SHP77 treated with DMSO at 0.1 percent for 48 hours (cell line): Measurements from ENCODE around the gene UBR1.
A peak's percentile ranks its signal among the peaks of the same experiment; 100 is the strongest.
"Not testable (repeated sequence)": the region's sequence is repeated elsewhere in the genome, so short reads cannot be mapped to it uniquely, and the experiment has no call there.

Experiments used
- DNase-seq: peaks from one replicate; lab custom pipeline; 2025; lab: John Stamatoyannopoulos, UW

Gene UBR1

GRCh38 chr15:43105778-43106485 is at the start of gene UBR1:
UBR1 (minus strand) TSS chr15:43106038; CDS start chr15:43106022, 16 bp downstream.
- DNase-seq, result peak; percentile 77

DNA sequence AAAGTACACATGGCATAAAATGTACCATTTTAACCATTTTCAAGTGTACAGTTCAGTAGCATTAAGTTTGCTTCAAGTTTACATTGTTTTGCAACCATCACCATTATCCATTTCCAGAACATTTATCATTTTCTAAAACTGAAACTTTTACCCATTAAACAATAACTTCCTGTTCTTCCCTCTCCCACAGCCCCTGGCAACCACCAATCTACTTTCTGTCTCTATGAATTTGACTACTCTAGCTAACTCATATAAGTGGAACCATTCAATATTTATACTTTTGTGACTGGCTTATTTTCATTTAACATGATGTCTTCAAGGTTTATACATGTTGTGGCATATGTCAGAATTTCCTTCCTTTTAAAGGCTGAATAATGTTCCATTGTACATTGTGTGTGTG is 47.4 kb upstream of the UBR1 start:
- DNase-seq, result no peak

GRCh38 chr15:43151688-43152087 is 45.9 kb upstream of the UBR1 start:
- DNase-seq, result no peak

DNA sequence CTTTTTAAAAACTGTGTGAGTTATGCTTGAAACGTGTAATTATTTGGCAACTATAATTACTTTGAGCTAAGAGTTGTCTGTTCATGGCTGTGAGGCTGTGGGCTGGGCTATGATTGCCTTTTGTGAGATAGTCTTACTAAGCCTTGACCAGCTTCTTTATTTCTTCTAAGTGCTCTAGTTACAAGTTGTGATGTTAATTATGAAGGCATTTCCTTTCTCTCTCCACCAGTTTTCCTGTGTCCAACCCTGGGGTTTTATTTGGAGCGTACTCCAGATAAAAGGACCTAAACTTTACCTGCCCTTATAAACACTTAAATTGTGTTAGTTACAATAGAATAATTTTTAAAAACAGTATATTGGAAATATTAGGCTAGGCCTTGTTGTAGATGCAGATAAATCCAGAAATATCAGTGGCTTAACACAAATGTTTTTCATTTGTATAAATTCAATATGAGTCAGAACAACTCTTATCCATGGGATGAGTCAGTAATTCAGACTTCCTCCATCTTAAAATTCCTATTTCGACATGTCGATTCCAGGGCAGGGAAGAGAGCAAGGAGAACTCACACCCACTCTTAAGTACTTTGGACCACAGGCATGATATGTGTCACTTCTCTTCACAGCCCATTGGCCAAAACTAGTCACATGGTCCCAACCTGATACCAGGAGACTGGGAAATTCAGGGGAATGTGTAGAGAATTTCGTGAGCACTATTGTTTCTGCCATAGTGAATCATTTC is 44.5 kb upstream of the UBR1 start:
- no peak for DNase-seq

DNA sequence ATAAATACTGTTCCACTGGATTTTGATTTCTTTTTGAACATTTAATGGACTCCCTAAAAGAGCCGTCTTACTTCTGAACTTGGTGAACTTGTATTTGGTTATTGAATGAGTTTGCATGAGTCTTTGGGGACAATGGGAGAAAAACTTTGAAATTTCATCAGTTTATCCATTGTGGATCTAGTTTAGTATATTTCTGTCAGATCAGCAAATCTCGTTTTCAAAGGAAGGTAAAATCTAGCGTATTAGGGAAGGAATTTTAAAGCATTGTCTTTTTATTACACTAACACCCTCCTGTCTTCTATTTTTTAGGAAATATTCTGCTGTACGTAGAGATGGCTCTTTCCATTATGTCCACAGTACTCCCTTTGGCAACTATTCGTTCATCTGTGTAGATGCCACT is 40.3 kb upstream of the UBR1 start:
- no peak for DNase-seq

DNA sequence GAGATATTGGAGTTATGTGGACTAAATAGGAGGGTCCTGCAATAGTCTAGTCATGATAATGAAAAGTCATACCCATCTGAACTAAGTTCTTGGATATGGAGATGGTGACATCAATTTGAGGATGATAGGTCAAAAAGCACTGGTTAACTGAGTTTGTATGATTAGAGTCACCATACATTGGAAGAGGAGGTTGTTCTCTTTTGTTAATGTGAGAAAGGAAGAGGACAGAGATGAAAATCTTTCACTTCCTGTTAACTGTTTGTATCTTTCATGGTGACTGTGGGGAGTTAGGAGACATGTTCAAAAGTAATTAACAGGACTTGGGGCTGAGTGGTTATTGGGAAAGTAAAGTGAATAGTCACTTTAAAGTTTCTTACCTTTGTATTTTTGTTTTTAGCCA is 38.7 kb upstream of the UBR1 start:
- DNase-seq, result no peak

DNA sequence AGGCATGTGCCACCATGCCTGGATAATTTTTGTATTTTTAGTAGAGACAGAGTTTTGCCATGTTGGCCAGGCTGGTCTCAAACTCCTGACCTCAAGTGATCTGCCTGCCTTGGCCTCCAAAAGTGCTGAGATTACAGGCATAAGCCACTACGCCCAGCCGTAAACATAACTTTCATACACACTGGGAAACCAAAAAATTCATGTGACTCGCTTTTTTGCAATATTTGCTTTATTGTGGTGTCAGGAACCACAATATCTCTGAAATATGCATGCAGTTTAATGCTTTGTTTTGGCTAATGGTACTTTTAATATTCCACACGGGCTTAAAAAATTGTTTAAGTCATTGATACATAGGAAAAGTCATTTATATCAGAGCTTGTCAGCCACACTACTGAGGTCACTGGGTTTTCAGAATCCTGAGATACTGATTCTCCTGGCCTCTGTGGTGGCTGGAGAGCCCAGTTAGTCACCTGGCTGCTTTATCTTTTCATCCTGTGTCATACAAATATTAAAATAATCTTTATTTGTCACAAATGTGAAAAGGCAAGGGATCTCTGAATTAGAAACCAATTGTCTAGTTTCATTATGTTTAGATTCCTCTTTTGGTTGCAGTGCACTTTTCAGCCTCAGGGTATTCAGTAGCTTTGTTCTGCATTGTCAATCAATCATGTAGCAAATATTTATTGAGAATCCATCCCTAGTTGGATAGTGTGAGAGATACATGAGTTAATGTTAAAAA is 37.5 kb upstream of the UBR1 start:
- no peak for DNase-seq

DNA sequence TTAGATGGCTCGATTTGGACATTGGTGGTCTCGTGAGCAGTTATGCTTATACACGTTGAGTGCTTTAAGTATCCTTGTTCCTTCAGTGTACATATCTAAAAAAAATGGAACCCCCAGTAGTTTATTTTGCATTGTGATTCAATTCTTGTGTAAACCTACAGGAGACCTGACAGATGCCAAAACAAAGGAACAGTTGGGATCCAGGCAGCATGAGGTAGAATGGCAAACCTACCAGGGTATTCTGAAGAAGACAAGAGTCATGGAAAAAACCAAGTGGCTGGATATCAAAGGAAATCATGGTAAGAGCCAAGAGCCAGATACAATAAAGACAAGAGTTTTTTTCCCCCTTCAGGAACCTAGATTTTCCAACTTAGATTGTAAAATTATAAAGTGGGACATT is 29.5 kb upstream of the UBR1 start:
- DNase-seq, result no peak

DNA sequence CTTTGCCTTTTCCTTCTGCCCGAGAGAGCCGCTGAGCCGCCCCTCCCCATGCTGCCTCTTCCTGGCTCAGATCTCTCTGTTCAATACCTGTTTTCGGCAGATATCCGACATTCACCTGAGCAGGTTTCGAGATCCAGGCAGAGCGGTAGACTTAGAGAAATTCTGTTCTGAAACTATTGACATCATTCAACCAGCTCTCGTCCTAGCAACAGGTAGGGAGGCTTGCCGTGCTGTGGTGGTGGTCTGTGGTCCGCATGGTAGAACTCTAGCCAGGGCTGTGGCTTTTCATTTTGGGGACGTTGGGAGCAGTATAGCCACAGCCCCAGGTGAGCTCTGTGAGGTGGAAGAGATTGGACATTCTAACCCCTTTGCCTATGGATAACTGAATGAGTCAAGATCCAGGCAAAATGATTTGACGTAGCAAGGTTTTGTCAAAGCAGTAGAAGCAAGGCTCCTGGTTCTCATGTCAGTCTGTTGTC is 28.4 kb upstream of the UBR1 start:
- no peak for DNase-seq

DNA sequence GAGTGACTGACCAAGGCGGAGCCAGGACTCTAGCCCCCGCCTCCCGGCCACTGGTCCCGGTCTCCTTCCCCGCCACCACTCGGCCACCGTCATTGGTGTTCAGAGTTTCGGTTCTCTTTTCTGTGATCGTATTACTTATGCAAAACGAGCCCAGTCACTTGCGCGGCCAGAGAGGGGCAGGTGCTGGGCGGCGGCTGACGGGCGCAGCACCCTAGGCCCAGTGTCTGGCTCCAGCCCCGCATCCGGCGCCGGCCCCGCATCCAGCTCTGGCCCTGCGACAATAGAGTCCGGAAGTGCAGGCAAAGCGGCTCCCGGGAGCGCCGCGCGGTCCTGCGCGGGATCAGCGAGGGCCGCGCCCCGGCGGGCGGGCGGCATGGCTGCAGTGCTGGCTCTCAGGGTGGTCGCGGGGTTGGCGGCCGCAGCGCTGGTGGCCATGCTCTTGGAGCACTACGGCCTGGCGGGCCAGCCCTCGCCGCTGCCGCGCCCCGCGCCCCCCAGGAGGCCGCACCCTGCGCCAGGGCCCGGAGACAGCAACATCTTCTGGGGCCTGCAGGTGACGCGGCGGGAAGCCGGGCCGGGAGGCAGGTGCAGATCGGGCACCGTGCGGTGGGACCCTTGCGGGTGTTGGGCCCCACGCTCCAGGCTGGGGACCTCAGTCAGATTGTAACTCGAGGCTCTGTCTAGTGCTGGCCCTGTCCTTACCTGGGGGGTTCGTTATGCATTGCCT is 27.8 kb upstream of the UBR1 start, which contains the start of gene TMEM62:
Gene TMEM62, plus strand, starts transcription at position 157 of the 727 bp plus-strand sequence. Its CDS starts 217 bp downstream, at position 374.
- DNase-seq, result peak; percentile 63

DNA sequence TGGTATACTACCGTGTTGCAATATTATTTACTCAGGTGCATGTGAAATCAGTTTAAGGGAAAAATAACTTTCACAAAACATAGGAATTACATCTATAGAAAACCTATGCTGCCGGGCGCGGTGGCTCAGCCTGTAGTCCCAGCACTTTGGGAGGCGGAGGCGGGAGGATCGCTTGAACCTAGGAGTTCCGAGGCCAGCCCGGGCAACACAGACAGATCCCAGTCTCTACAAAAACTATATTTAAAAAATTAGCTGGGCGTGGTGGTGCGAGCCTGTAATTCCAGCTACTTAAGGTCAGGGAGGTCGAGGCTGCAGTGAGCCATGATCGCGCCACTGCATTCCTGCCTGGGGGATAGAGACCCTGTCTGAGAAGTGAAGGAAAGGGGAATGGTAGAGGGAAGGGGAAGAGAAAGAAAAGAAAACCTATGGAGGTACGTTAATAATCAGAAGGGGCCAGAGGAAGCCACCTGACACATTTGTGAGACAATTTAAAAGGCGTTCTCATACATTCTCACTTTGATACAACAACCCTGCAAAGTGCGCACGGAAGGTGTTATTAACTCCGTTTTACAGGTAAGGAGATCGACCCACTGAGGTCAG is 27.1 kb upstream of the UBR1 start:
- no peak for DNase-seq

DNA sequence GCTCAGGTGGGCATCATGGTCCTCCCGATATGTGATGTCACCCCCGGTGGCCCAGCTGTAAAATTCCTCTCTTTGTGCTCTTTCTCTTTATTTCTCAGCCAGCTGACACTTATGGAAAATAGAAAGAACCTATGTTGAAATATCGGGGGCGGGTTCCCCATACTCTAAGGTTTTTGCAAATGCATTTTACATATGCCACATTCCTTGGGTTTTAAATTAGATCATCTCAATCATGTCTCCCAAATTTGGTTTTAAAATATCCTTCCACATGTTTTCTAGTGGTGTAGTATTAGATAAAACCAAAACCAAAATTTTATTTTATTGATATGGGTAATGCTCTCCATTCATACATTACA is 23.1 kb upstream of the UBR1 start:
- no peak for DNase-seq

DNA sequence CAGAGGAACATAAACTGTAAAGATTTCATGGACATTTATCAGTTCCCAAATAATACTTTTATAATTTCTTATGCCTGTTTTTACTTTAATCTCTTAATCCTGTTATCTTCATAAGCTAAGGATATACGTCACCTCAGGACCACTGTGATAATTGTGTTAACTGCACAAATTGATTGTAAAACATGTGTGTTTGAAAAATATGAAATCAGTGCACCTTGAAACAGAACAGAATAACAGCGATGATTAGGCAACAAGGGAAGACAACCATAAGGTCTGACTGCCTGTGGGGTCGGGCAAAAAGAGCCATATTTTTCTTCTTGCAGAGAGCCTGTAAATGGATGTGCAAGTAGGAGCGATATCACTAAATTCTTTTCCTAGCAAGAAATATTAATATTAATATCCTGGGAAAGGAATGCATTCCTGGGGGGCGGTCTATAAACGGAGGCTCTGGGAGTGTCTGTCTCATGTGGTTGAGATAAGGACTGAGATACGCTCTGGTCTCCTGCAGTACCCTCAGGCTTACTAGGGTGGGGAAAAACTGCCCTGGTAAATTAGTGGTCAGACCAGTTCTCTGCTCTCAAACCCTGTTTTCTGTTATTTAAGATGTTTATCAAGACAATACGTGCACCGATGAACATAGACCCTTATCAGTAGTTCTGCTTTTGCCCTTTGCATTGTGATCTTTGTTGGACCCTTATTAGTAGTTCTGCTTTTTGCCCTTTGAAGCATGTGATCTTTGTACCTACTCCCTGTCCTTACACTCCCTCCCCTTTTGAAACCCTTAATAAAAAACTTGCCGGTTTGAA is 22.5 kb upstream of the UBR1 start:
- DNase-seq, result not testable (repeated sequence)

GRCh38 chr15:43127752-43128151 is 21.9 kb upstream of the UBR1 start:
- no peak for DNase-seq

GRCh38 chr15:43126356-43126755 is 20.5 kb upstream of the UBR1 start:
- no peak for DNase-seq

DNA sequence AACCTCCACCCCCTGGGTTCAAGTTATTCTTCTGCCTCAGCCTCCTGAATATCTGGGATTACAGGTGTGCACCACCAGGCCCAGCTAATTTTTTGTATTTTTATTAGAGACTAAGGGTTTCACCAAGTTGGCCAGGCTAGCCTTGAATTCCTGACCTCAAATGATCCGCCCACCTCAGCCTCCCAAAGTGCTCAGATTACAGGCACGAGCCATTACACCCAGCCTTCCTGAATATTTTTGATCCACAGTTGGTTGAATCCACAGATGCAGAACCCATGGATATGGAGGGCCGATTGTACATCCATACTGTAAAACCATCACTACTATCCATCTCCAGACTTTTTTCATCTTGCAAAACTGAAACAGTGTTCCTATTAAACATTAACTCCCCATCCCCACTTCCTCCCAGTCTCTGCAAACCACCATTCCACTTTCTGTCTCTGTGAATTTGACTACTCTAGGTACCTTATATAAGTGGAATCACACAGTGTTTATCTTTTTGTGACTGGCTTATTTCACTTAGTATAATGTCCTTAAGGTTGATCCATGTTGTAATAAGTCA is 19.3 kb upstream of the UBR1 start:
- no peak for DNase-seq

GRCh38 chr15:43121863-43122262 is 16.0 kb upstream of the UBR1 start:
- DNase-seq, result no peak

GRCh38 chr15:43118829-43119228 is 13.0 kb upstream of the UBR1 start:
- DNase-seq, result no peak

DNA sequence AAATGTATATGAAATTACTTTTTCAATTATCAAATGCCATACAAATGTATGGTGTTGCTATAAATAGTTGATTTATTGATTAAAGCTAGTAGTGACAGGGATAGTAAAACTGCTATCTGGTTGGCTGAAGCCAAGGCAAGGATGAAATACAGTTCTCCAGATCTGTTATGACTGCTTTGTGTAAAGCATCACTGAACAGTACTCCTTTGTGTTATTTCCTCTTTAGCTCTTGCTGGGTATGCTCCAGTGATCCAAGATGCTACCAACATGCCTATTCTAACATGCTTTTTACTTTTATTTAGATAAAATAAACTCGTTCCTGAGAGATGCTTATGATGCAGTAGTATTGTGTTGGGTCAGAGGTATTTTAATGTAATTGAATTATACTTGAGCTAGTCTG is 12.4 kb upstream of the UBR1 start:
- no peak for DNase-seq

DNA sequence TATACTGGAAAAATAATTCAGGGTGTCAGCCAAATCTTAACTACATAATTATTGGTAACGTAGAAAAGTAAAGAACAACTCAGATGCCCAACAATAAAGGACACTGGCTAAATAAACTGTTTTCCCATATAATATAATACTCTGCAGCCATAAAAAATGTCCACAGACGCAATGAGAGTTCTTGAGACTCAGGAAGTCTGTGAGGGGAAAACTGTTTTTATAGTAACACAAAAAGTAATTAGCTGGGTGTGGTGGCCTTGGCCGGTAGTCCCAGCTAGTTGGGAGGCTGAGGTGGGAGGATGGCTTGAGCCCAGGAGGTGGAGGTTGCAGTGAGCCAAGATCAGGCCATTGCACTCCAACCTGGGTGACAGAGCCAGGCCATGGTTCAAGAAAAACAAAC is 5.5 kb upstream of the UBR1 start:
- no peak for DNase-seq

DNA sequence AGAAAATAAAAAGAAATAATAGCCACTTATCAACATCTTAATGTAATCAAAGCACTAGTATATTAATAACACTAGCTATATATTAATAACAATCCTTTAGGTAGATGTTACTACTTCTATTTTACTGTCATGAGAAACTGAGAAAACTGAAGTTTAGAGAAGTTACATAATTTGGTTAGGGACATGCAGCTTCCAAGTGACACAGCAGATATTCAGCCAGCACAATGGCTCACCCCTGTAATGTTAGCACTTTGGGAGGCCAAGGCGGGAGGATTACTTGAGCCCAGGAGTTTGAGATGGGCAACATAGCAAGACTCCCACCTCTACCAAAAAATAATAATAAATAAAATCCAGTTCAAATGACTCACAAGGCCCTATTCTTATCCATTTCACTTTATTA is 1.9 kb upstream of the UBR1 start:
- DNase-seq, result no peak
